G401.6 (cell line): ENCODE results near the gene CADM1.

Experiments
- FAIRE-seq: peaks from 2 replicates; lab custom pipeline; 2012; peaks lifted over from hg19 to GRCh38; lab: Jason Lieb, UNC

Gene CADM1

GRCh38 chr11:115314330-115314920 is 189.8 kb downstream of the CADM1 start:
- FAIRE-seq = no peak

- no peak for FAIRE-seq
These were observed 190.9 kb downstream of the CADM1 start for GRCh38 chr11:115313224-115313838.

GRCh38 chr11:115311949-115312348 is 192.3 kb downstream of the CADM1 start:
- FAIRE-seq = no peak

- FAIRE-seq = no peak
These were observed 197.5 kb downstream of the CADM1 start for GRCh38 chr11:115306689-115307088.

GRCh38 chr11:115304774-115305472 is 199.3 kb downstream of the CADM1 start:
- no peak for FAIRE-seq

- no peak for FAIRE-seq
These were observed 200.2 kb downstream of the CADM1 start for GRCh38 chr11:115303929-115304531.

DNA sequence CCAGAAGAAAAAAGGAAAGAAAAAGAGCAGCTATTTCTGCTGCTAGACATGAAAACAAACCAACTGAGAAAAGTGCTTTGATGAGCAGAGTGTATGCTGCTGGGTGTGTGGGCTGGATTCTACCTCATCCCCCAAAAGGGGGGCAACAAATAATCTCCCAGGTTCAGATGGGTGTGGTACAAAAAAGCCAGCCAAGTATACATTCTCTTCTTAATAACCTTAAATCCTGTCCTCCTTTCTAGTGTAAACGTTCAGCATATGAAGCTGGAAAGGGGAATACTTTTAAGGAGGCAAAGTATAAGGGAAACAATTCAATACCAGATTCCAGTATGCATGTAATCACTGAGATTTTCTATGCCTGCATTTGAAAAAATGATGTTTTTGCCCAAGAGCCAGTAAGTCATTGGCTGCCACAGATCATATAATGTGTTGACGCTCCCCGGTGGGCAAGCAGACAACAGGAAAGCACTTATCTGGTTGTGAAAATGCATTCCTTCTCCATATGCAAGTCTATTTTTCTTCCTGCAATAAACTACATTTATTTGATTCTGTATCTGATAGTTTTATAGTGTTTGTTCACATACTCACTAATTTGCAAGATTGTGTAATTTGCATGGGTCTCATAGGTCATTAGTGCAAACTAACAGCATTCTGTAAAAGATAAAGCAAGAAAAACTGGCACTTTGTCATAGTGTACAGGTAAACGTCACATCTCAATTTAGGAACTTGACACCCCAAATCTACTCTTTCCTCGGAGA is 201.1 kb downstream of the CADM1 start:
- FAIRE-seq = no peak

DNA sequence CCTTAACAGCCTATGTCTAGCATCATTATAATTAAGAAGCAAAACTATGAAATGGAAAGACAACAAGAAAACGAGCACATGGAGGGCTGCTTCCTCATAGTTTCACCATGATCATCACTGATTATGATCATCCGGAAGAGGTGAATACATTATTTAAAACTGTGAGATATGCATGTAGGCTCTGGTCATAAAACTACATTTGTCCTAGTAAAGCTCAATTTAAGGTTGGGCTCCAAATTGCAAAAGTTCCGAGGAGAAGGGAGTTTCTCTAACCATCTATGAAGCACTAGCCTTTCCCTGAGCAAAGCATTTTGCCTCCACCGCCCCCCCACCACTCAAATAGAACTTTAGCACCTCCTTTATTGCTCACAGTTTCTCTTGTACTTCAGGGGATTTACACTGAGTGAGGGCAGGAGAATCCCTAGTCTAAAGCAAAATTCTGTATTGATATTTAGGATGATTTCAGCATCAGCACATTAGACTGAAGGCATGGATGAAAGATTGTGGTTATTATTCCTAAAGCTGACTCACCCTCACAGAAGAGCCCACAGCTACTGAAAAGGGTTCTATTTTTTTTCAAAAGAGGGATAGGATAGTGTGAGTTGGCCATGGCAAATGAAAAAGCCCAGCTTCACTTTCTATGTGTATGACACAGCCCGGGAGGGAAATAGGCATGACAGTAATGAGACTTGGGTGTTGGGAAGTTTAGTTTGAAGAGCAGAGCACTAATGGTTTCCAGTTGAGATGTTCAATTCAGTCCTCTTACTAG is 203.4 kb downstream of the CADM1 start:
- no peak for FAIRE-seq

DNA sequence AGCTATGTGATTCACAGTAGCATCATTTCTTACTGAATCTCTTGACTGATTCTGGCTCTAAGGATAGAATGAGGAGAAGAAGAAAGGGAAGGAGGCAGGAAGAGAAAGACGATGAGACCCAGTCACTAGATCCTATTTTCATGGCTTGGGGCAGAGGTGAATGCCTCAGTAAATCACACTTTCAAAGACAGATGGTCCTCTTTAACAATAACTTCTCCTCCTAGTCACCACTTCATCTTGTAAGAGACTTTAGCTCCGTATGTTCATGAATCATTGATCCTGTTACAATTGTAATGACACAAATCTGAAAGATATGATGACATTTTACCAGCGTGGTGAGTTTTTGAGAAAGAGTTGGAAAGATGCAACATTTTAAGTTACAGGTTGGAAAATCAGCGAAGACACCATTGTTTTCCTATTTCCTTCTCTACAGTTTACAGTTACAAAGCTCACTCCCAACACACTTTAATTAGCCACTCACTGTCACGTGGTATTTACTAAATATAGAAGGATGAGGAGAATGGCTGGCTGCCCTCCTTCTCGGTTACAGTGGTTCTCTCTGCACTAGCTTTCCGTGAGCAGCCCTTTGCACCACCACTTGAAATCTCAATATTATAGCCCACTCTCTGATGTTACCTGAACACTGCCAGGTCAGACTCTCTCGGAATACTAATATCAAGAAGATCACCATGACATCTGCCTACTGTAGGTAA is 205.8 kb downstream of the CADM1 start:
- FAIRE-seq = no peak

- no peak for FAIRE-seq
These were observed 206.9 kb downstream of the CADM1 start for GRCh38 chr11:115297330-115297729.

- FAIRE-seq = no peak
These were observed 212.9 kb downstream of the CADM1 start for GRCh38 chr11:115291325-115291724.

GRCh38 chr11:115290893-115291292 is 213.3 kb downstream of the CADM1 start:
- FAIRE-seq = no peak

DNA sequence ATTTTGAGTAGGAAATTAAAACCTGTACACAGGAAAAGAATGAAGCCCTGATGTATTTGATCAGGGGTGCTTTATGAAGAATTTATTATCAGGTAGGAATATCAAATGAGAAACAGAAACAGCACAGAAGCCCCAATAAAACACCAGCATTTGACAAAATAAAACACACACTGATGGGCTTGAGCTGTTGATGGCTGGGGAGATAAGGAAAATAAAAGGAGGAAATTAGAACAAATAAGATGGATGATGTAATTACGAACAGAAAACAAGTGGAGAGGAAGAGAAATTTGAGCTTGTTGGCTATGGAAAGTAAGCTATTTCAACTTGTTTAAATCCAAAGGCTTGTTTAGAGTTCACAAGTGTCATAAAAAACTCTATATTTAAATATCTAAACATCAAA is 213.7 kb downstream of the CADM1 start:
- FAIRE-seq = no peak

DNA sequence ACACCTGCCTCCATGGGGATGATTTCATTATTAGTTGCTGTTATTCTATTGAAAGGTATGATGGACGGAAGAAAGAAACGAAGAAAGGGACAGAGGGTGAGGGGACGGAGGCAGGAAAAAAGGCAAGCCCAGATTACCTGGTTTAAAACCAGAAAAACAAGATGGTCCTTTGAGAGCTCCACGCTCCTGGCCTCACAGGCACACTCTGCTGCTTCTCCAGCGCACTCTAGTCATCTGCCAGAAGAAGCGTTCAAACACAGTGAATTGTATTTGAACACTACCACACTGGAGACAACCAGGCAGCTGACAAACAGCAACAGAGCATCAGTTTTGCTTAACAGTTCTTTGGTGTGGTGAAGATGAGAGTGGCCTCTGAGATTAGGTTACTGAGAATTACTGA is 216.9 kb downstream of the CADM1 start:
- FAIRE-seq = no peak

DNA sequence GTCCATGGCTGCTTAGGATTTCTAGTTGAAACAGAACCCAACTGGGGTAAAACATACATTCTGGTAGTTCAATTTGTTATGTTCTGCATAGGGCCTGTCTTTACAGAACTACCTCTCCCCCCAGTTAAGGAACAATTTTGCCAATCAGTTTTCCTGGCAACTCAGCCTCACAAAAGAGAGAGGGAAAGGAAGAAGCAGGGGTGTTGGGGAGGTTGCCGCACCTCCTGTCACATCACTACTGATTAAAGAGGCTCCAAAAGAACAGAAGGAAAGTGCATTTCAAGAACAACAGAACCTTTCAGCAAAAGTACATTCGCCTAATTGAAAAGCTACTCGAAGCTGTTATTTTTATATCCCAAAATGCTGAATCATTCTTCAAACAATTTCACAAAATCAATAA is 217.6 kb downstream of the CADM1 start:
- no peak for FAIRE-seq

- no peak for FAIRE-seq
These were observed 219.4 kb downstream of the CADM1 start for GRCh38 chr11:115284773-115285172.

- no peak for FAIRE-seq
These were observed 221.3 kb downstream of the CADM1 start for GRCh38 chr11:115282923-115283322.

GRCh38 chr11:115280775-115281174 is 223.4 kb downstream of the CADM1 start:
- no peak for FAIRE-seq

GRCh38 chr11:115279813-115280761 is 224.1 kb downstream of the CADM1 start:
- no peak for FAIRE-seq

DNA sequence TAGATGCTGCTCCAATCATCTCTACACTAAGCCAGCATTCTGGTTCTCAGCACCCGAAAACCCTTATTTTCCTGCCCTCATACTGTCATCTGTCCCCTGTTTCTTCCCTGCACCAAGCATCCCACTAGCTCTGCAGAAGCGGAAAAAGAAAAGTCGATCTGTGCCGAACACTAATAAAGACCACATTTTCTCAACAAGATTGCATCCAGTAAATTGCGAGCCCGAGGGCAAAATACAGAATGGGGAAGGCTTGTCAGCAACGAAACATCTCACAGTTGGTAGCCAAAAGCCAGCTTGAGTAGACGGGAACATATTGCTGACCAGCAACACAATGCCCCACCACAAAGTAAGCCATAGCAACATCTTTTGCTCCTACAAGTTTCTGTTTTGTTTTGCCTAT is 227.4 kb downstream of the CADM1 start:
- FAIRE-seq = no peak
